NCI-H1105 (cell line): ENCODE data around the gene S100A16.
"Not testable (repeated sequence)": the region's sequence is repeated elsewhere in the genome, so short reads cannot be mapped to it uniquely, and the experiment has no call there.

ENCODE experiments used
- DNase-seq: peaks from one replicate; lab custom pipeline; 2025; lab: John Stamatoyannopoulos, UW

Gene S100A16

DNA sequence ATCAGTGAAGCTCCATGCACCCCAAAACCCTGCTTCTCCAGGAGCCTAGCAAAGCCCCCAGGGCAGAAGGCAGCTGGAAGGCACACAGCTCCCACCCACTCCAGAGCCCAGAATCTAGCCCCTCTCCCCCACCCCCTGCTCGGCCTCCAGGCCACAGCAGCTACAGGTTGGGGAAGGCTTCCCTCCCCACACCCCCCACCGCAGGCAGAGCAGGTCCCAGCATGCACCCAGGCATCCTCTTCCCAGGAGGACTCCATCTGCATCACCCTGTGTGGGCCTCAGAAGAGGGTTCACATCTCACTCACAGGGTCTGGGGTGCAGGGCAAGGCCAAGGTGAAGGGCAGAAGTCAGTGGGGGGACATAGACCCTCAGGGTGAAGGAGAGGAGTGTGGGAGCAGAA, 2.5 kb upstream of the S100A16 start:
- no peak for DNase-seq

DNA sequence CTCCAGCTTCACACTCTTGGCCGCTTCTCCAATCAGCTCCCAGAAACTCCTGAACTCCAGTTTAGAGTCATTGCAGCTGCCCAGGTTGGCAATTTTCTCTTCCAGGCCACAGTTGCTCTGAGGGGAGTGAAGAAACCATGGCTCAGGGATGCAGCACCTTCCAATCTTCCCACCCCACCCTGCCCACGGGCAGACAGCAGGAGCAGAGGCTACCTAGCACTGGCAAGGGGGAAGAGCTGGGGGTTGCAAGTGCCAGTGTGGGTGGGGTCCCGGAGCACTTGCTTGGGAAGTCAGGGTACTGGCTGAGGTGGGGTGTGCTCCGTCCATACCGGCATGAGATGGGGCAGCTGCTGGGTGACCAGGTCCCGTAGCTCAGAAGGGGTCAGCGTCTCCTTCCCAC, 2.0 kb upstream of the S100A16 start:
- DNase-seq, result no peak

DNA sequence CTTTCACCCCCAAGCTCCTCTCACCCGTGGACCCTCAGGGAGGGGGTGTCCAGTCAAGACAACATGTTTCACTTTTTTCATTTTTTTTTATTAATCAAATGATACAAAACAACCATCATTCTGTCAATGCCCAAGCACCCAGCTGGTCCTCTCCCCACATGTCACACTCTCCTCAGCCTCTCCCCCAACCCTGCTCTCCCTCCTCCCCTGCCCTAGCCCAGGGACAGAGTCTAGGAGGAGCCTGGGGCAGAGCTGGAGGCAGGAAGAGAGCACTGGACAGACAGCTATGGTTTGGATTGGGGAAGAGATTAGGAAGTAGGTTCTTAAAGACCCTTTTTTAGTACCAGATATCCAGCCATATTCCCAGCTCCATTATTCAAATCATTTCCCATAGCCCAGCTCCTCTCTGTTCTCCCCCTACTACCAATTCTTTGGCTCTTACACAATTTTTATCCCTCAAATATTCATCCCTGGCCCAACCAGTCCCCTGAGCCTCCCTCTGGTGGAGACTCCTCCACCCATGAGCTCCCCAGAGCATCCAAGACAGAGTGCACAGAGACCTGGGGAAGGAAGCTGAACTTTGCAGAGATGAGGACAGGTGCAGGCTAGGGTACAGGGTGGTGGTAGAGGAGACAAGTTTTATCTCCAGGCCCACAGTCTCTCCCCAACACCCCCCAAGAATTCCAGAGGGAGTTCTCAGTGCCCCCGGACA, 1.4 kb upstream of the S100A16 start:
- DNase-seq, result no peak

DNA sequence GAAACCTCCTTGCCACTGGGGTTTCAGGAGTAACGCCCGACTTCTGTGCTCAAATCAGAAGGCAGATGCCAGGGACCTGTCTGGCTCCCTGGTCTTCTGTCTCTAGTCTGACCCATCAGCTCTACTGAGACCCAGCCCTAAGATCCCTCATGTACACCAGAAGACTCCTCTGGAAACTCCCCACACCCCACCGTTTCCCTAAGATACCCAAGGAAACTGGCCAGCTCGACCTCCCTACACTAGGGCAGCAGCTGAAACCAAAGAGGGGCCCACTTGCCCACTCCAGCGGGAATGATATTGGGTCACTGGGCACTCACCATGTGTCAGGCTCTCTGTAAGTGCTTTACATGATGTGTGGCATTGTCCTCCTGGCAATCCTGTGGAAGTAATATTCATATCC, 469 bp upstream of the S100A16 start:
- DNase-seq, result no peak

DNA sequence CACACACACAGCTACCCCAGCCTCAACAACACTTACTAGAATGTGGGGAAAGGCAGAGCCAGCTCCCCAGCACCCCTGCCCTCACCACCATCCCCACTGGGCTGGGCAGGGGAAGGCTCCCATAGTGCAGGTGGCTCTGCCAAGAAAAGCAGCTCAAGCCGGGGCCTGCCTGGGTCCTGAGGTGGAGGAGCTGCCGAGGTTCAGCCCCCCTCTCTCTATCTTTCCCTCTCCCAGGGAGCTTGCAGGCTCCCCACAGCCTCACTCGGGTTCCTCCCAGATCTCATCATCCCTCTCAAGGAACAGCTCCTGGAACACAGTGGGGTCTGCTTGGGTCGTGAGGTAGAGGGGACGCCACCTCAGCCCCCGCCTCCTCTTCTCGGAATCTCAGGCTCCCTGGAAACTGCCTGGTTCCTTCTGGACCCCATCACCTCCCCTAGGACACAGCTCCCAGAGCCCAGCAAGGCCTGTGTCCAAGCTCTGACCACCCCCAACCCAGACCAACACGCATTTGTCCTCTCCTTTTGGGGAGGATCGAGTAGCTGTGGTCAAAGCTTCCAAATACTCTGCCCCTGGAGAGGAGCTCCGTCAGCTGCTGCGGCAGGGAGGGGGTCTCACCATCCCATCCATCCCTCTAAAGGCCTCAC, 704 bp downstream of the S100A16 start:
- no peak for DNase-seq

DNA sequence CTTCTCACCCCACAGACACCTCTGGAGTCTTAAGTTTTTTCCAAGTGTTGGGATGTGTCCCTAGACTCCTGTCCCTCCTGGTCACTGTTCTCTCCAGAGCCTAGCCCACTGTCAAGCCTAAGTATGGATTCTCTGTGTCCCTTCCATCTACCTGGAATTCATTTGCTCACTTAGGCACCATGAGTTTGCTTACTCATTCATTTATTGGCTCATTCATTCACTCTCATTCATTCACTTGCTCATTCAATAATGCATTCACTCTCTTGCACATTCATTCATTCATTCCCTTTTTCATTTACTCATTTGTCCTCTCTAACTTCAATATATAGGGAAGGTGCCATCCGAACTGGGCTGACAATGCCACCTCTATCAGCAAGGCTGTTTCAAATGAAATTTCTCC, 1.6 kb downstream of the S100A16 start:
- no peak for DNase-seq

DNA sequence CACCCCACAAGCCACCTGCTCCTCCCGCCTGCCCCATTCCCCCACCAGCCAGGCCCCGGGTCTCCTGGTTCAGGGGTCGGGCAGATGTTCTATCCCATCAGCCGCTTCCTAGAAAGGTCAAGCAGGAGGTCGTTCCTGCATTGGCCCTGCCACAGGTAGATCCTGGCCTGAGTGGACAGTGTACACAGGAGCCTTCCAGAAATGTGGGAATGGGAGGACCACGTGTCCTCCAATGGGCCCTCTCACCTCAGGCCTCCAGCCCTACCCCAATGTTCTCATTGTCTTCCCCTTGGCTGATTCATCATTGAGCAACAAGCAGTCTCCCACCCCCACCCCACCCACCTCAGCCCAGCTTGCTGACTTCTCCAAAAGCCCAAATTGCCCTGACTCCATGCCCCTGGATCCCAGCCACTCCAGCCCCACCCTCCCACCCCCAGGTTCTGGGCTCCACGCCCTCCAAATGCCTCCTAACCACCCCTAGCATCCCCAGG, 2.1 kb downstream of the S100A16 start:
- no peak for DNase-seq

DNA sequence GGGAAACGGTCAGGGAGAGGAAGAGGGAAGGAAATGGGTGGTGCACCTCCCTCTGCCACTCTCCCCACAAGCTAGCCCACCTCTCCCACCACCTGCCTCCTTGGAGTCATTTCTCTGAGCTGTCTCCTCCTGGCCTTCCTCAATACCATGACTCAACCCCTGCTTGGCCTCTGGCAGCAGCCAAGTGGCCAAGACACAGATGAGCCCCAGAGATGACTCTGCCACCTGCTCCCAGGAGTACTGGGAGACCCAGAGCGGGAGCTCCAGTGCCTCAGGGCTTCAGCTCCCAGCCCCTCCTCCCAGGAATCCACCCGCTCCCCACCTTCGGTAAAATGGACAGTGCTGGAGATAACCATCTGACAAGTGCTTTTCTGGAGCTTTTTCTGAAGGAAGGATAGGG, 2.6 kb downstream of the S100A16 start:
- DNase-seq, result no peak

DNA sequence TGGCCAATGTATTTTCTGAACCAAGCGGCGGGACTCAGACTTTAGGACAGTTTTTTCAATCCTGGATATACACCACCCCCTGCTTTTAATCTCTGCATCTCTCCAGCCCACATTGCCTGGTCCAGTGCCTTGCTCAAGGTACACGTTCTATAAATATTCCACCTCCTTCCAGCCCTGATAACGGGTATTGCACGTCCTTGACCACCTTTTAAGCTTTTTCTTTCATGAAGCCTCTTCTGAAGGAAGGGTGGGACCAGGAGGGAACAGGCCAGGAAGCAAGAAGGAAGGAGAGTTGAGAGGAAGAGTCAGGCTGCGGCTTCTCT, 3.4 kb downstream of the S100A16 start:
- DNase-seq, result no peak

DNA sequence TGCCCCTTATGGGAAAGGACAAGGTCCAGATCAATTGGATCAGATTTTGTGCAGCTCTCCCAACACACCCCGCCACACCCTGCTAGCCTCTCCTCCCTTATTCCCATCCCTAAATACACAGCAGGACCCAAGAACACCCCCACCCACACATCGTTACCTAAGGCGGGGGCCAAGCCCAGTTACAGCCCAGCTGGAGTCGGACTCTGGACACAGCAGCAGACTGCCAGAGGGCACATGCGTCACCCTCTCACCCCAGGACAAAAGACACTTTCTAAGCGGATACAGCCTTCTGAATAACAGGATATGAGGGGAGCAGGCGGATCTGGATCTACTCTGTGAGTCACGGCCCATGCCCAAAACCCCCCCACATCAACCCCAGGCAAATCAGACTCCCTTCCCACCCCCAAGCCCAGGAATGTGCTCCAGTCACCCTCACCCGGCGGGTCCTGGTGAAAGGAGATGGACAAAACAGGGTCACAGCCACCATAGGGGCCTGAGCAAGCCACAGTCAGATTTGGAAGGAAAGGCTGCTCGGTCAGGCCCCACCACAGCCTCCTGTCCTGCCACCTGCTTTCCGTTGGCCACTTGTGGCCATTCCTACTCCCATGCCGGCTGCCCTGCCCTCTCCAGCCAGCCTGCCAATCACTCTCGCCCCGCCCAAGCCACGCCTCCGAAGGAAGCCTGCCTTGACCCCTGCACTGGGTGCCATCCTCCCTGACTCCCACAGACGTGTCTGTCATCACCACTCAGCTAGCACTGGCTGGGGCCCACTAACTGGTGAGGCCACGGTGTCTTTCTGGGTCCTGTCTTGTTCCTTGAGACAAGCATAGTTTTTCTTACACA, 4.0 kb downstream of the S100A16 start:
- no peak for DNase-seq

DNA sequence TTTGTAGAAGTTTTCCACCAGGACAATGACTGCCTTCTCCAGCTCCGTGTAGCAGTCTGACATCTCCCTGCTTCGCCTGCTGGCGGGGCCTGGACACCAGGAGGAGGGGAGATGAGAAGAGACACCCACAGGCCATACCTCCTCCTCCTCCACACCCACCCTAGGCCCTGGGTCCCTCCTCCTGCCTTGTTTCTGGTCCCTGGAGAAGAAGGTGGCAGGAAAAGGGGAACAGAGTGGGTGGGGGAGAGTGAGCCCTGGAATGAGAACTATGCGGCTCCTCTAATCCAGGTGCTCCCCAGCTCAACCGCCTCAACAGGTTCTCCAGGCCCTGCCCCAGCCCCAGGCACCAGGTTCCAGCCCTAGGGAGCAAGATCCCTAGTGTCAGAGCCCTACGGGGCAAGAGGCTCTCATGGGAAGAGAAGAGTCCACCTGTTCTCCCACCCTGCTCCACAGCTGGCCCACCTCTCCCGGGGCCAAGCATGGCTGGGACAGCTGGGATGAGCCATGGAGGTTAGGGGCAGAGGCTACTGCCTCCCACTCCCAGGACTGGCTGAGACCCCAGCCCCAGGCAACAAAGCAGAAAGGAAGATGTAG, 4.8 kb downstream of the S100A16 start:
- no peak for DNase-seq

DNA sequence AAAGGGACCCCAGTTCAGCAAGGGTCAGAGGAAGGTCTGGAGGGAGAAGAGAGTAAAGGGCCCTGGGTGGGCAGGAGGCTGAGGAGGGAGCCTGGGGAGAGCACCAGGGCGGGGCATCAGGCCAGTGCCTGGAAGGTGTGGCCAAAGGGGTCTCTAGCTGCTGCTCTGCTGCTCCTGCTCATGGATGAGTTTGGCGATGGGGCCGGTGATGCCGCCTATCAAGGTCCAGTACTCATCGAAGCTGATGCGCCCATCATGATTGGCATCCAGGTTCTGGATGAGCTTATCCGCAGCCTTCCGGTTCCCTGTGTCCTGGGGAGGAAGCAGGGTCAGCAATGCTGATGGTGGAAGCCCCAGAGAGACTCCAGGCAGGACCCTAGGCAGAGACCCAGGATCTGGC, 5.6 kb downstream of the S100A16 start:
- no peak for DNase-seq

DNA sequence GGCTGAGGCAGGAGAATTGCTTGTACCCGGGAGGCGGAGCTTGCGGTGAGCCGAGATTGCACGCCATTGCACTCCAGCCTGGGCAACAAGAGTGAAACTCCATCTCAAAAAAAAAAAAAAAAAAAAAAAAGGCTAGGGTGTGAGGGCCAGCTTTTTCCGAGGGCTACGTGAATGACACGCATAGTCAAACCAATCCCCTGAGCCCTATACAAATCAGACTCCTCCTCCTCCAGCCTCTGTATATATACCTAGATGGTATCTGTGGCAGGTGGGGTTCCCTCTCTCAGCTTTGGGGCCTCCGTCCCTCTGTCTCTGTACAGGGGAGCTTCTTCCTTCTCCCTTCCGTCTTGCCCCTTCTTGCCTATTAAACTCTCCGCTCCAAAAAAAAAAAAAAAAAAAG, 6.7 kb downstream of the S100A16 start:
- DNase-seq, result no peak

DNA sequence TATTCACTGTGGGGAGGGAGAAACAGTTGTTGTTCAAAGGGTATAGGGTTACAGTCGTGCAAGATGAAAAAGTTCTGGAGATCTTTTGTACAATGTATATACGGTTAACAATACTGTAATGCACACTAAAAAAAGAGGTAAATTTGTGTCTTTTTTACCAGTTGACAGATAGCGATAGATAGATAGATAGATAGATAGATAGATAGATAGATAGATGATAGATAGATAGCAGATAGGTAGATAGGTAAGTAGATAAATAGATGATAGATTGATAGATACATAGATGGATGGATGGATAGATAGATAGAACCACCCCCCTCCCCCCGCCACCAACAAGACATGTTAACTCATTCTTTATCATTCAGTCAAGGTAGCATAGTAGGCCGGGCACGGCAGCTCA, 10.2 kb downstream of the S100A16 start:
- DNase-seq, result no peak

DNA sequence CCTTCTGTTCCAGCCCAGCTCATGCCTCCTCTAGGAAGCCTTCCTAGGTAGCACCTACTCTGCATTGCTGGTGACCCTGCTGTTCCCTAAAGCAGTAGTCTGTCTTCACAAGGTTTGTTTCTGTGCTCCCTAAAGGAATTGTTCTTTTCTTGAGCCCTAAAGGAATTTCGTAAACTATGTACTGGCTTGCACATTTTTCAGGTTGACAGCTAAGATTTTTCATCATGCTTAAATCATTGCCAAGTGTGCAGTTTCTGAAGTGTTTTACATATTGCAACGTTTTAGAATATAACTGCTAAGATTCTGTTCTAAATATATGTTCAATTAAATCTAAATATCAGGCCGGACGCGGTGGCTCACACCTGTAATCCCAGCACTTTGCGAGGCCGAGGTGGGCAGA, 13.1 kb downstream of the S100A16 start:
- no peak for DNase-seq

DNA sequence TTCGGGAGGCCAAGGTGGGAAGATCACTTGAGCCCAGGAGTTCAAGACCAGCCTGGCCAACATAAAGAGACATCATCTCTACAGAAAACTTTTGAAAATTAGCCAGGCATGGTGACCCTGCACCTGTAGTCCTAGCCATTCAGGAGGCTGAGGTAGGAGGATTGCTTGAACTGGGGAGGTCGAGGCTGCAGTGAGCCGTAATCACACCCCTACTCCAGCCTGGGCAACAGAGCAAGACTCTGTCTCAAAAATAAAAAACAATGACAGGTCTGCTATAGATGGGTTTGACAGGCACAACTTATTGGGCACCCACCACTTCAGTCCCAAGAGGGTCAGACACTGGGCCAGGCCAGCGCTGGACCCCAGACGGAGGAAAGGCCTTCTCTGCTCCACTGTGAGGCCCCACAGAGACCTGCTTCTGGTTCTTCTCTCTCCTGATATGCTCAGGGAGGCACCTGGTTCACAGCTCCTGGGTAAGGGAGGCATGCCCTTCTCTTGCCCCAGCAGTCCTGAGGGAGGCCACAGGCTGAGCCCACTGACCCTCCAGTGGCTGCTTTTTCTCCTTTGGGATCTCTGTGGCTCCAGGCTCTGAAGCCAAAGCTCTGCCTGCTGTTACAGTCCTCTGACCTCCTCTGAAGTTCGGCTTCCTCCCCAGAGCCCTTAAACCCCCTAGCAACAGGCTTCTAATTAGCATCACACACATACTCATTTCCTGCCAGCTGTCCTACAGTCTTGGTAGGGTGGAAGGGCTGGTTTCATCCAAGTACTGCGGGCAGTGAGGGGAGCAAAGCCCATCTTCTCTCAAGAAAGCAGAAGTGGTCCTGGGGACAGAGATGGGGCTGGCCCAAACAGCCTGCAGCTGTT, 14.4 kb downstream of the S100A16 start:
- DNase-seq, result no peak

DNA sequence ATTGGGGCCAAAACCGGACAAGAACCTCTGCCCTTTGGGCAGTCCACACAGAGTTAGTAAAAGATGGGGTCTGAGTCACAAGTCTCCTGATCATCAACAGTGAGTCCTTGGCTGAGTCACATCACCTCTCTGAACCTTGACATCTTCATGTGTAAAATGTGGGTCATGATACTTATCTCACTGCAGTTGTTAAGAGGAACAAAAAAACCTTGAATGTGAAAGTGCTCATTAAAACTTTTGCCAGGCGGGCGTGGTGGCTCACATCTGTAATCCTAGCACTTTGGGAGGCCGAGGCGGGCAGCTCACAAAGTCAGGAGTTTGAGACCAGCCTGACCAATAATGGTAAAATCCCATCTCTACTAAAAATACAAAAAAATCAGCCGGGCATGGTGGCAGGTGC, 15.7 kb downstream of the S100A16 start:
- DNase-seq, result no peak

DNA sequence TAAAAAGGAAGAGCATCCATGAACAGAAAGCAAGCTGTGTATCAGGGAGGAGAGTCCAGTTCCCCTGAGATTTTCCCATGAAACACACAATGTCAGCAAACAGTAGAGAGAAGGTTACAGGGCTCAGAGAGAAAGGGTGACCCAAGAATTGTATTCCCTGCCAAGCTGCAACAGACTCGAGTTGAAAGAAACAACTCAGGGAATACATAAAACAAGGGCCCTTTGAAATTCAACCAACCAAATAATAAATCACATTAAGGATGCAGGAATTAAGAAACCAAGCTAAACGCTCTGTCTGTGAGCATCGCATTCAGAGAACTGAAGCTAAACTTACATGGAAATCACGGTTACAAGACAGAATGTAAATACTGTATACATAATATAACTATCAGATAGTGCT, 20.2 kb downstream of the S100A16 start:
- no peak for DNase-seq

DNA sequence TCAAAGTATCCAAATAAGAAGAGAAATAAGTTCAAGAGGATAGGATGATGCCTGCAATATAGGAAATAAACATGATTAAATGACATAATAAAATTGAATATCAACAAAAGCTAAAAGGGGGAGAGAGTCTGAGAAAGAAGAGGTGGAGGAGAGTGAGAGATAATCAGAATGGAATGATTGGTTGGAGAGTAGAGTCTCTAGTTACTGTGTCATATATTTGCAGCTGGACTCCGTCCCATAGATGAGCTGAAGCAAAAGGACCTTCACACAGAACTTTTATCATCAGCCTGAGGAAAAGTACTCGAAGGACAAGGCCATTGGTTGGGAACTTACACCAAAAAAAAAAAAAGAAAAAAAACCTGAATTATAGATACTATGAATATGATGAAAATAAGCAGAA, 24.5 kb downstream of the S100A16 start:
- no peak for DNase-seq

DNA sequence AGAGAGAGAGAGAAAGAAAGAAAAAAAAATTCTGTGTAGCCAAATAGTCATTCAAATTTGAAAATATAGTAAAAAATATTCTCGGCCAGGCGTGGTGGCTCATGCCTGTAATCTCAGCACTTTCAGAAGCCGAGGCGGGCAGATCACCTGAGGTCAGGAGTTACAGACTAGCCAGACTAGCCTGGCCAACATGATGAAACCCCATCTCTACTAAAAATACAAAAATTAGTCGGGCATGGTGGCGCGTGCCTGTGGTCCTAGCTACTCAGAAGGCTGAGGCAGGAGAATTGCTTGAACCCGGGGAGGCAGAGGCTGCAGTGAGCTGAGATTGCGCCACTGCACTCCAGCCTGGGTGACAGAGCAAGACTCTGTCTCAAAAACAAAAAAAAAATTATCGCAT, 24.9 kb downstream of the S100A16 start:
- DNase-seq, result not testable (repeated sequence)

DNA sequence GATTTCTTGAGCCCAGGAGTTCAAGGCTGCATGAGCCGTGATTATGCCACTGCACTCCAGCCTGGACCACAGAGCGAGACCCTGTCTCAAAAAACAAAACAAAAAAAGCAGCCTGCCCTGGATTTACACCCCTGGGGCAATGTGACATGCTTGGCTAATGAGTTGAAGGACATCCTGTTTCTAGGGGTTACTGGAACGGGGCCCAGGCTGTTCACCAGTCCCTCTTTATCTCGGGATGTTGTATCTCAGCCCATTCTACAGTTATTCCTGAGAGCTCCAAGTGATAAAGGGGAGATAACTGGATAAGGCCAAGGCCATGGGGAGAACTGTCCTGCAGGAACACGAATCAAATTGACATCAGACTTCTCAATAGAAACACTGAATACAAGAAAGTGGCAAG, 25.6 kb downstream of the S100A16 start:
- no peak for DNase-seq

DNA sequence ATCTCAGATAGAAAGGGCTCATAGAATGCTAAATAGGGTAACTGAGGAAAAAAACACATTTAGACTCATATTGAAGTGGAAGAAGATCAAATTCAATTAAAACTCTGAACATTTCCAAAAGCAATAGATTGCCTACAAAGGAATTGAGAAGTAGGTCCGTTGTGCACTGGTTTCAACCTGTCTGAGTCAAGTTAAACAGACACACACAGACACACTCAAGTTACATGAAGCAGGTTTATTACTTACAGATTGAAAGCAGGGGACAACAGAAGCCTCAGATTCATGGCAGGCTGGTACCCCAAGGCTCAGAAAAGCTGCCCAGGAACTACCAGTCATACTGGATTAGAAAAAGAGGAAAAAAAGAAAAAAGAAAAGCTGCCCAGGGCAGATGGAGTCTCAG, 26.6 kb downstream of the S100A16 start:
- no peak for DNase-seq
